Tibial nerve (tissue), 4 donors: ENCODE data around the gene MTSS2.

Experiments
- EP300 ChIP-seq, 2 donors: sonication (generic); formaldehyde crosslinking; IDR thresholded peaks; one replicate each; pipeline ENCODE4 v1.6.1; 2017; ENCODE audit warnings: antibody characterized with exemption in 2 of 2, mild to moderate bottlenecking in 1 of 2
- POLR2A ChIP-seq, 2 donors: fragments of 450-650 bp; IDR thresholded peaks; one replicate each; pipeline ENCODE4 v1.6.1; 2017; ENCODE audit warnings: antibody characterized with exemption in 2 of 2, mild to moderate bottlenecking in 2 of 2, moderate library complexity in 2 of 2
- TF ChIP-seq, protein P1 (sequence below), 5 experiments: fragments of 200-600 bp in 3 of 5; fragments of 450-650 bp in 2 of 5; sonication (generic) in 3 of 5; IDR thresholded peaks; one replicate each; pipeline ENCODE4 v1.5.1; 2016 to 2019; ENCODE audit warnings: antibody characterized with exemption in 5 of 5, mild to moderate bottlenecking in 3 of 5, moderate library complexity in 2 of 5

GRCh38 chr16:70720425-70721201, 34.8 kb upstream of the MTSS2 start:
- TF ChIP-seq, protein P1, sequence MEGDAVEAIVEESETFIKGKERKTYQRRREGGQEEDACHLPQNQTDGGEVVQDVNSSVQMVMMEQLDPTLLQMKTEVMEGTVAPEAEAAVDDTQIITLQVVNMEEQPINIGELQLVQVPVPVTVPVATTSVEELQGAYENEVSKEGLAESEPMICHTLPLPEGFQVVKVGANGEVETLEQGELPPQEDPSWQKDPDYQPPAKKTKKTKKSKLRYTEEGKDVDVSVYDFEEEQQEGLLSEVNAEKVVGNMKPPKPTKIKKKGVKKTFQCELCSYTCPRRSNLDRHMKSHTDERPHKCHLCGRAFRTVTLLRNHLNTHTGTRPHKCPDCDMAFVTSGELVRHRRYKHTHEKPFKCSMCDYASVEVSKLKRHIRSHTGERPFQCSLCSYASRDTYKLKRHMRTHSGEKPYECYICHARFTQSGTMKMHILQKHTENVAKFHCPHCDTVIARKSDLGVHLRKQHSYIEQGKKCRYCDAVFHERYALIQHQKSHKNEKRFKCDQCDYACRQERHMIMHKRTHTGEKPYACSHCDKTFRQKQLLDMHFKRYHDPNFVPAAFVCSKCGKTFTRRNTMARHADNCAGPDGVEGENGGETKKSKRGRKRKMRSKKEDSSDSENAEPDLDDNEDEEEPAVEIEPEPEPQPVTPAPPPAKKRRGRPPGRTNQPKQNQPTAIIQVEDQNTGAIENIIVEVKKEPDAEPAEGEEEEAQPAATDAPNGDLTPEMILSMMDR (IDR thresholded peaks at IDR 0.05) = no peak
- TF ChIP-seq POLR2A (IDR thresholded peaks at IDR 0.05) (no peak), EP300 (IDR thresholded peaks at IDR 0.05) (no peak)
